Adrenal gland (tissue), 12 donors: ENCODE results near the gene ALKBH5. TPM values are rescaled to one million over a fixed set of nuclear protein-coding genes. Genes with fewer than 3 reads are reported as not detected.

Source experiments
- DNase-seq, 7 donors: peaks; one replicate each; pipeline ENCODE4 v3.0.0-alpha.2; 2019 to 2020
- H3K27ac ChIP-seq, 5 donors: fragments of 200-600 bp; sonication (generic) in 4 of 5; 1 replicate in 3 of 5; 2 replicates in 2 of 5; pipeline versions ENCODE4 v1.5.1 to v1.8.0; 2016 to 2020; ENCODE audit warnings: mild to moderate bottlenecking in 1 of 5
- H3K27me3 ChIP-seq: fragments of 200-600 bp; 2 replicates; pipeline ENCODE4 v1.8.0; 2021
- H3K36me3 ChIP-seq, 2 donors: fragments of 200-600 bp; replicated peaks in 1 of 2; 1 replicate in 1 of 2; 2 replicates in 1 of 2; pipeline versions ENCODE4 v1.5.1 to v1.8.0; 2018 to 2022
- H3K4me1 ChIP-seq, 2 donors: fragments of 200-600 bp; replicated peaks in 1 of 2; 1 replicate in 1 of 2; 2 replicates in 1 of 2; pipeline versions ENCODE4 v1.5.1 to v1.8.0; 2018 to 2021
- H3K4me3 ChIP-seq, 4 donors: fragments of 200-600 bp; sonication (generic) in 3 of 4; one replicate each; pipeline ENCODE4 v1.5.1; 2016 to 2018
- H3K9me3 ChIP-seq, 3 donors: fragments of 200-600 bp; sonication (generic) in 1 of 3; replicated peaks in 1 of 3; 1 replicate in 2 of 3; 2 replicates in 1 of 3; pipeline versions ENCODE4 v1.5.1 to v1.8.0; 2016 to 2021
- CTCF ChIP-seq, 6 experiments: fragments of 450-650 bp in 4 of 6; fragments of 200-600 bp in 2 of 6; sonication (generic) in 1 of 6; IDR thresholded peaks; 1 replicate in 5 of 6; 2 replicates in 1 of 6; pipeline versions ENCODE4 v1.5.1 to v1.8.0; 2016 to 2021; ENCODE audit warnings: antibody characterized with exemption in 6 of 6, mild to moderate bottlenecking in 2 of 6, moderate library complexity in 1 of 6
- POLR2A ChIP-seq, 2 donors: fragments of 450-650 bp; IDR thresholded peaks; one replicate each; pipeline ENCODE4 v1.6.1; 2017; ENCODE audit warnings: antibody characterized with exemption in 2 of 2, mild to moderate bottlenecking in 2 of 2, moderate library complexity in 1 of 2
- WGBS, 4 donors: extraction: QIAGEN DNeasy Blood & Tissue Kit in 2 of 4; methylation state at CpG; one replicate each; pipeline versions ENCODE4 v1.1.5 to v1.1.7; 2013 to 2017; 5-methylcytosine and 5-hydroxymethylcytosine counted together
- intact Hi-C, 2 donors: fragments of 100-400 bp; cut with DNase I; formaldehyde crosslinking; loops; one replicate each; pipeline versions ENCODE4 v1.14.1 to v1.15.0; 2022 to 2023
- polyA plus RNA-seq, 3 donors: library from polyadenylated mRNA; stranded (reverse); fragments of 200-250 nt in 2 of 3; fragments of 350-450 nt in 1 of 3; fragmentation: Illumina TruSeq in 1 of 3; extraction: RNeasy Lipid Tissue Mini Kit (QIAGEN cat#74804) in 1 of 3; gene quantifications; one replicate each; pipeline ENCODE4 v1.2.3, GENCODE V29; 2013 to 2014
- total RNA-seq, 9 donors: library from RNA; depleted of rRNA in 4 of 9; stranded (reverse); fragments of >200 nt in 4 of 9; fragments of 120-200 nt in 1 of 9; fragmentation: NEBNext Ultra II Directional in 1 of 9; extraction: Animal tissue kit (Norgen Biotek cat#: 25700) in 1 of 9; gene quantifications; one replicate each; pipeline versions ENCODE4 v1.1.0 to v1.2.4, GENCODE V29; 2013 to 2023
- donor health status: healthy with polysubstance abuse.
- donor health status: Bipolar disorder and iron deficiency.
- donor health status: DM: yes; HTN: yes; CAD: no.
- donor health status: DM: no; HTN: no; CAD: no.
- donor health status: DM: no; HTN: no; CAD: no.
- donor health status: DM: yes; HTN: yes; CAD: no.

The ALKBH5 gene
- total and polyA plus RNA-seq, 12 donors: 28.4 to 154 (median 138) TPM

- intact Hi-C loops: no loop called here
- TF ChIP-seq CTCF (IDR thresholded peaks at IDR 0.05) (no peak), POLR2A (IDR thresholded peaks at IDR 0.05) (peak in 1 of 2 donors; percentile 27)
- WGBS, 4 donors: 33 to 55% (median 39%) methylated on average over 22 to 46 of the region's 46 CpGs
- H3K4me3 ChIP-seq: peak overlapping the region in 1 of 4 donors; percentile 9
- peaks cover 0 to 74% of the 10 kb centered on the region in 2 donors for H3K36me3 ChIP-seq
- no peaks in the 10 kb centered on the region for H3K9me3 ChIP-seq
- H3K27ac ChIP-seq: peak overlapping the region in 4 of 5 donors; percentile 33 to 83 (median 75)
- peaks cover 14 to 25% of the 10 kb centered on the region in 2 donors for H3K4me1 ChIP-seq
- peak; percentile 86 to 95 (median 95) for DNase-seq
- H3K27me3 ChIP-seq: no peaks in the 10 kb centered on the region
Observed at GRCh38 chr17:18246880-18247612, 63.4 kb downstream of the ALKBH5 start.

- H3K4me3 ChIP-seq: peak overlapping the region in 1 of 4 donors; percentile 9
- H3K9me3 ChIP-seq: no peaks in the 10 kb centered on the region
- WGBS, 4 donors: 22 to 54% (median 47%) methylated on average over 5 to 30 of the region's 30 CpGs
- peak; percentile 66 to 90 (median 87) for DNase-seq
- H3K27ac ChIP-seq: peak overlapping the region in 4 of 5 donors; percentile 33 to 83 (median 75)
- intact Hi-C loops: no loop called here
- peaks cover 14 to 25% of the 10 kb centered on the region in 2 donors for H3K4me1 ChIP-seq
- TF ChIP-seq CTCF (IDR thresholded peaks at IDR 0.05): no peak
- TF ChIP-seq POLR2A (IDR thresholded peaks at IDR 0.05): no peak
- H3K27me3 ChIP-seq: no peaks in the 10 kb centered on the region
- peaks cover 0 to 79% of the 10 kb centered on the region in 2 donors for H3K36me3 ChIP-seq
Observed at GRCh38 chr17:18247613-18248001, 64.0 kb downstream of the ALKBH5 start.

- peak overlapping the region in 2 of 5 donors; percentile 80 to 83 for H3K27ac ChIP-seq
- intact Hi-C loops: no loop called here
- H3K9me3 ChIP-seq: no peaks in the 10 kb centered on the region
- H3K27me3 ChIP-seq: no peaks in the 10 kb centered on the region
- 20 to 28% (median 23%) methylated on average over 6 to 9 of the region's 9 CpGs for WGBS, 4 donors
- TF ChIP-seq POLR2A (IDR thresholded peaks at IDR 0.05) (no peak), CTCF (IDR thresholded peaks at IDR 0.05) (peak; percentile 38 to 79 (median 71))
- no peak overlapping the region for H3K4me3 ChIP-seq
- peak; percentile 70 to 85 (median 76) for DNase-seq
- peaks cover 0 to 86% of the 10 kb centered on the region in 2 donors for H3K36me3 ChIP-seq
- peaks cover 14 to 25% of the 10 kb centered on the region in 2 donors for H3K4me1 ChIP-seq
Observed at GRCh38 chr17:18248300-18248731, 64.7 kb downstream of the ALKBH5 start.

GRCh38 chr17:18248811-18249210, 65.2 kb downstream of the ALKBH5 start:
- WGBS, 4 donors: 78 to 91% (median 83%) methylated on average over 5 to 7 of the region's 7 CpGs
- intact Hi-C loops: no loop called here
- no peak for TF ChIP-seq CTCF (IDR thresholded peaks at IDR 0.05)
- Histone ChIP-seq H3K4me3 (no peak overlapping the region), H3K27me3 (no peaks in the 10 kb centered on the region), H3K36me3 (peaks cover 0 to 91% of the 10 kb centered on the region in 2 donors), H3K4me1 (peaks cover 14 to 25% of the 10 kb centered on the region in 2 donors), H3K9me3 (no peaks in the 10 kb centered on the region), H3K27ac (peak overlapping the region in 1 of 5 donors; percentile 80)
- DNase-seq: no peak
